Nephron progenitor cell (in vitro differentiated cells): Measurements from ENCODE around the gene DENND4C.
"Not testable (repeated sequence)": the region's sequence is repeated elsewhere in the genome, so short reads cannot be mapped to it uniquely, and the experiment has no call there.

ENCODE experiments used
- DNase-seq: peaks from one replicate; pipeline ENCODE4 v3.0.0; 2021
- H3K27ac Mint-ChIP-seq: 2 replicates; pipeline ENCODE4 v1.8.0; 2021; ENCODE audit warnings: mild to moderate bottlenecking, moderate library complexity, mixed read lengths
- H3K27me3 Mint-ChIP-seq: 2 replicates; pipeline ENCODE4 v1.8.0; 2021; ENCODE audit warnings: mild to moderate bottlenecking, low read depth, mixed read lengths; ENCODE audit not compliant: poor library complexity
- H3K36me3 Mint-ChIP-seq: 2 replicates; pipeline ENCODE4 v1.8.0; 2021; ENCODE audit warnings: low read depth, mixed read lengths
- H3K4me1 Mint-ChIP-seq: 2 replicates; pipeline ENCODE4 v1.8.0; 2021; ENCODE audit warnings: mixed read lengths
- H3K4me3 Mint-ChIP-seq: 2 replicates; pipeline ENCODE4 v1.8.0; 2021; ENCODE audit warnings: mild to moderate bottlenecking, moderate library complexity, mixed read lengths
- H3K9me3 Mint-ChIP-seq: 2 replicates; pipeline ENCODE4 v1.8.0; 2021; ENCODE audit warnings: mild to moderate bottlenecking, moderate library complexity, mixed read lengths
- TF ChIP-seq, protein P1 (sequence below): fragments of 200-600 bp; sonication (generic); IDR thresholded peaks from 2 replicates; pipeline ENCODE4 v1.5.0; 2021; ENCODE audit warnings: antibody characterized with exemption

Gene DENND4C

DNA sequence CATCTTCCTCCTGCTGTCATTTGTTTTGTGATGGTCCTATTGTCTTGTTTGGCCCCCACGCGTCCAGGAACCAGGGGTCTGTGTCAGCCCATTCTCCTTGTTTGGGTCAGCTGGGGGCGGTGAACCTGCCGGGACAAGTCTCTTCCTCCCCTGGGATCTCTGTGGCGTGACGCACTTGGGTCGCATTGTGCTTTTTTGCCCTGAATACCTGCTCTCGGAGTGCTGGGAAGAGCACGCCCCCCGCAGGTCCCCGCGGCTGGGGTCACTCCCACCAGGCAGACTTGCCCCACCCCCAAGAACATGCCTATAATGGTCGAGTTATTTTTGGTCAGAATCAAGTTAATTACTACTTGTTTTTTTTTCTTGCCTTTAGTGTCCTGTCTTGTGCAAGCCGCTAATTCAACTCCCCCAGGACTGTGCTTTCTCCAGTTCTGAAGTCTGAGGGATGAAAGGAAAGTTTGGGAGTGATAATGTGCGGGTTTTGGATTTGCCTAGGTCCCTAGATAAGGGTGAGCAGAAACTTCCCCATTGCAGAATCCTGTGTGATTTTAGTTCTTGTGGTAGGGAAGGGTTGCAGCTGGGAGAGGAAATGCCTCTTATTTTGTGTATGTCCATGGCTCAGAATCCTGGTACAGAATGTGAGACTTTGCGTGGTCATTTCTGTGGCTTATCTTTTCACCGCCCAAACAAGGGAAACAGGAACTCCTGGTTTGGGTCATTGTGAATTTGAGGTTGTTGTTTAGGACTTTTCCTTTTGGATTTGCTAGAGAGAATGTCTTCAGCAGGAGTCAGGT, 179.1 kb downstream of the DENND4C start:
- Mint-ChIP-seq H3K4me1 (peaks cover 15% of the 10 kb centered on the region), H3K27ac (peak overlapping the region; percentile 77), H3K9me3 (peaks cover 8% of the 10 kb centered on the region), H3K36me3 (peaks cover 32% of the 10 kb centered on the region), H3K27me3 (peaks cover 24% of the 10 kb centered on the region), H3K4me3 (peak overlapping the region; percentile 99)
- peak; percentile 39 for DNase-seq
- TF ChIP-seq, protein P1, sequence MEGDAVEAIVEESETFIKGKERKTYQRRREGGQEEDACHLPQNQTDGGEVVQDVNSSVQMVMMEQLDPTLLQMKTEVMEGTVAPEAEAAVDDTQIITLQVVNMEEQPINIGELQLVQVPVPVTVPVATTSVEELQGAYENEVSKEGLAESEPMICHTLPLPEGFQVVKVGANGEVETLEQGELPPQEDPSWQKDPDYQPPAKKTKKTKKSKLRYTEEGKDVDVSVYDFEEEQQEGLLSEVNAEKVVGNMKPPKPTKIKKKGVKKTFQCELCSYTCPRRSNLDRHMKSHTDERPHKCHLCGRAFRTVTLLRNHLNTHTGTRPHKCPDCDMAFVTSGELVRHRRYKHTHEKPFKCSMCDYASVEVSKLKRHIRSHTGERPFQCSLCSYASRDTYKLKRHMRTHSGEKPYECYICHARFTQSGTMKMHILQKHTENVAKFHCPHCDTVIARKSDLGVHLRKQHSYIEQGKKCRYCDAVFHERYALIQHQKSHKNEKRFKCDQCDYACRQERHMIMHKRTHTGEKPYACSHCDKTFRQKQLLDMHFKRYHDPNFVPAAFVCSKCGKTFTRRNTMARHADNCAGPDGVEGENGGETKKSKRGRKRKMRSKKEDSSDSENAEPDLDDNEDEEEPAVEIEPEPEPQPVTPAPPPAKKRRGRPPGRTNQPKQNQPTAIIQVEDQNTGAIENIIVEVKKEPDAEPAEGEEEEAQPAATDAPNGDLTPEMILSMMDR = no peak

GRCh38 chr9:19410195-19410503, 179.7 kb downstream of the DENND4C start:
- peaks cover 15% of the 10 kb centered on the region for H3K4me1 Mint-ChIP-seq
- peaks cover 8% of the 10 kb centered on the region for H3K9me3 Mint-ChIP-seq
- peaks cover 32% of the 10 kb centered on the region for H3K36me3 Mint-ChIP-seq
- DNase-seq = no peak
- H3K4me3 Mint-ChIP-seq = peak overlapping the region; percentile 99
- H3K27ac Mint-ChIP-seq = no peak overlapping the region
- TF ChIP-seq, protein P1 = no peak
- H3K27me3 Mint-ChIP-seq = peaks cover 24% of the 10 kb centered on the region

DNA sequence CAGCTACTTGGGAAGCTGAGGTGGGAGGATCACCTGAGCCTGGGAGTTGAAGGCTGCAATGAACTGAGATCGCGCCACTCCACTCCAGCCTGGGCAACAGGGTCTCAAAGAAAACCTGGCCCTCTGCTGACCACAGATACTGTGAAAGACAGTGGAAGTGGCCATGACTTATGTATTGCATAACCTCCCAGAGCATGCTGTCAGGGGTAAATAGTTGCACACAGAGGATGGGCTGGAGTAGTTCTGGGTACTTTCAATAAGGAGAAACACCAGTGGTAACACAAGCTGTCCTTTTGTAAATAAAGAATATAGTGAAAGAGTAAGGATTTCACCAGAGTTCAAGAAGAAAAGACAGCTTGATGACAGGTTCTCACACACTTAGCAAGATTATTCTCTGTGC, 180.1 kb downstream of the DENND4C start:
- no peak for DNase-seq
- TF ChIP-seq, protein P1 = no peak
- Mint-ChIP-seq H3K27ac (no peak overlapping the region), H3K27me3 (peaks cover 24% of the 10 kb centered on the region), H3K4me1 (peaks cover 15% of the 10 kb centered on the region), H3K4me3 (peak overlapping the region; percentile 99), H3K36me3 (peaks cover 33% of the 10 kb centered on the region), H3K9me3 (peaks cover 9% of the 10 kb centered on the region)

- peaks cover 40% of the 10 kb centered on the region for H3K36me3 Mint-ChIP-seq
- TF ChIP-seq, protein P1 = no peak
- peaks cover 24% of the 10 kb centered on the region for H3K27me3 Mint-ChIP-seq
- H3K27ac Mint-ChIP-seq = no peak overlapping the region
- H3K4me1 Mint-ChIP-seq = peaks cover 15% of the 10 kb centered on the region
- DNase-seq = no peak
- peak overlapping the region; percentile 39 for H3K4me3 Mint-ChIP-seq
- H3K9me3 Mint-ChIP-seq = peaks cover 11% of the 10 kb centered on the region
Observed at GRCh38 chr9:19411316-19411715, 180.8 kb downstream of the DENND4C start.

DNA sequence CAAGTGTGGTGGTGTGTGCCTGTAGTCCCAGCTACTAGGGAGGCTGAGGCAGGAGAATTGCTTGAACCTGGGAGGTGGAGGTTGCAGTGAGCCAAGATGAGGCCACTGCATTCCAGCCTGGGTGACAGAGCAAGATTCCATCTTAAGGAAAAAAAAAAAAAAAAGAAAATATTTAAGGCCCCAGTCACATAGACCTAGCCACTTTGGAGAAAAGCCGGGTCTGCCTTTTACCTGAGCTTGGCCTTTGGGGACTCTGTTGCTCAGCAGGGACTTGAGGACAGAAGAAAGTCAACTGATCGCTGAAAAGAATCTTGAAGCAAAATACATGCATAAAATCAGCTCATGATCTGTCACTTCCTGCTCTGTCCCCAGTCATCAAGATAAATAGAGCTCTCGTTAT, 183.0 kb downstream of the DENND4C start:
- H3K4me3 Mint-ChIP-seq, H3K27ac Mint-ChIP-seq, DNase-seq: not testable (repeated sequence)
- peaks cover 58% of the 10 kb centered on the region for H3K36me3 Mint-ChIP-seq
- peaks cover 26% of the 10 kb centered on the region for H3K9me3 Mint-ChIP-seq
- peaks cover 15% of the 10 kb centered on the region for H3K4me1 Mint-ChIP-seq
- H3K27me3 Mint-ChIP-seq = peaks cover 13% of the 10 kb centered on the region

DNA sequence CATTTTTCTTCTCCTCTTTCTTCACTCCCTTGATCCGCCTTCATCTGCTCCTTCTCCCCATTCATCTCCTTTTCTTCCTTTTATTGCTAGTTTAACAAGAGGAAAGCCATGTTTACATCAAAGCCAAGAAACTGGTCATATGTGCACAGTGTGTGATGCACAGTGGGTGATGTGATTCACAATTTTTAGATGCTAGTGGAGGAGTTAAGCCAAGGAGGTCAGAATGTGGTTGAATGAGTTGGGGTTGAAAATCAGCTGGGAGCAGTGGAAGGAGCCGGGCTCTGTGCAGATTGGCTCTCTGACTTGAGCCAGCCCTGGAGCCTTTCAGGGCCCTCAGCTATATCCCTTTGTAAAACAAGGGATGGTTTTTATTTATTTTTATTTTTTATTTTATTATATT, 185.7 kb downstream of the DENND4C start:
- H3K27me3 Mint-ChIP-seq = peaks cover 4% of the 10 kb centered on the region
- no peak overlapping the region for H3K27ac Mint-ChIP-seq
- H3K9me3 Mint-ChIP-seq = peaks cover 27% of the 10 kb centered on the region
- H3K36me3 Mint-ChIP-seq = peaks cover 72% of the 10 kb centered on the region
- TF ChIP-seq, protein P1 = no peak
- DNase-seq = no peak
- peaks cover 4% of the 10 kb centered on the region for H3K4me1 Mint-ChIP-seq
- H3K4me3 Mint-ChIP-seq = no peak overlapping the region
